Measurements from ENCODE around the gene TTC3.

DNA sequence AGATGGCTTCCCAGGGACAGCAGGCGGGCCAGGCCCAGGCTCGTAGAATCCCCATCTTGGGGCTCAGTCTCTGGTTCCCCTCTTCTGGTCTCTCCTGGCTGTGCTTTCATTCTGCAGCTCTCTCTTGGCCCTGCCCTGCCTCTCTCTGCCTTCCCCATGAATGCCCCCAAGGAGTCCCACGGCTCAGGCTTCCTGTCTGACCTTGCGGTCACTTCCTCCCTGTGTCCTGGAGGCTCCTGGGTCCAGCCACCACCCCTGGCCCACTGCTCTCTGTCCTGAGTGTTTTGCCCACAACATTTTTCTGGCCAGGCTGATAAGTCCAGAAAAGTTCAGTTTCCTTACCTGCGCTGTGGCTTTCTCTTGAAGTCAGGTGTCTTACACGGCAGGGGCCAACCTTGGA lies 29.2 kb upstream of the TTC3 start:
- TF ChIP-seq POLR2A (IDR thresholded peaks at IDR 0.05; ENCODE audit: low read depth, low read length): no peak
- TF ChIP-seq POLR2AphosphoS5 (IDR thresholded peaks at IDR 0.05; ENCODE audit: low read depth, low read length): no peak
